ENCODE data around the gene IFNLR1. TPM values are rescaled to one million over a fixed set of nuclear protein-coding genes. Genes with fewer than 3 reads are reported as not detected.
A peak's percentile ranks its signal among the peaks of the same experiment; 100 is the strongest.

The IFNLR1 gene
- total and polyA plus RNA-seq, 2 donors (not counting 1 experiment from before 2014, with no cell fraction given), result under 0.01 to 0.02 TPM

DNA sequence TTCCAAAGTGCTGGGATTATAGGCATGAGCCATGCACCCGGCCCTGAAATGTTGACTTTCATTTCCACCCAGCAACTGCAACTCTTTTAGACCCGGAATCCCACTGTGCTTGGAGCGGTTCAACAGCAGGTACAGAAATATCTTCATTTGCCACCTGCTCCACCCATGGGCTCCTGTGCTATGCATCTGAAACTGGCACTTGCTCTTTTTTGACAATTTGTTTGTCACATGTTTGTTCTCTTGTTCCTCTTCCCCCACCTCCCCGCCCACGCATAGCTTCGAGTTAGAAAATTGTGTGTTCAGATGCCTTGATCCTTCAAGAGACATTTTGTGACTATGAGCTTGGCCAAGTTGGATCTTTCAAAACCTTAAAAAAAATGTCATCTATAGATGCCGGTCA, 2.4 kb upstream of the IFNLR1 start:
- Histone ChIP-seq H3K36me3 (ENCODE audit: control insufficient read depth, insufficient read depth, low read length) (no peaks in the 10 kb centered on the region), H3K79me2 (ENCODE audit: control insufficient read depth, insufficient read depth, low read length) (no peaks in the 10 kb centered on the region), H3K4me3 (replicated peaks in 1 of 4; ENCODE audit: control extremely low read depth in 1 of 4, insufficient read depth in 1 of 4, low read depth in 3 of 4, low read length in 4 of 4) (no peak overlapping the region), H3K9me3 (ENCODE audit: control insufficient read depth, insufficient read depth, low read depth, low read length) (no peaks in the 10 kb centered on the region), H3K4me2 (ENCODE audit: extremely low read depth, insufficient read depth, low read length) (no peak overlapping the region), H2AFZ (ENCODE audit: low read length) (no peak overlapping the region), H3K27ac (ENCODE audit: insufficient read depth, low read length) (no peak overlapping the region), H4K20me1 (ENCODE audit: control insufficient read depth, extremely low read depth, insufficient read depth, low read length) (no peaks in the 10 kb centered on the region), H3K4me1 (ENCODE audit: control insufficient read depth, extremely low read depth, insufficient read depth, low read length) (no peaks in the 10 kb centered on the region), H3K27me3 (ENCODE audit: control insufficient read depth, insufficient read depth, low read length) (peaks cover 20% of the 10 kb centered on the region), H3K9ac (ENCODE audit: insufficient read depth, low read length) (no peak overlapping the region)
- TF ChIP-seq, protein P1, sequence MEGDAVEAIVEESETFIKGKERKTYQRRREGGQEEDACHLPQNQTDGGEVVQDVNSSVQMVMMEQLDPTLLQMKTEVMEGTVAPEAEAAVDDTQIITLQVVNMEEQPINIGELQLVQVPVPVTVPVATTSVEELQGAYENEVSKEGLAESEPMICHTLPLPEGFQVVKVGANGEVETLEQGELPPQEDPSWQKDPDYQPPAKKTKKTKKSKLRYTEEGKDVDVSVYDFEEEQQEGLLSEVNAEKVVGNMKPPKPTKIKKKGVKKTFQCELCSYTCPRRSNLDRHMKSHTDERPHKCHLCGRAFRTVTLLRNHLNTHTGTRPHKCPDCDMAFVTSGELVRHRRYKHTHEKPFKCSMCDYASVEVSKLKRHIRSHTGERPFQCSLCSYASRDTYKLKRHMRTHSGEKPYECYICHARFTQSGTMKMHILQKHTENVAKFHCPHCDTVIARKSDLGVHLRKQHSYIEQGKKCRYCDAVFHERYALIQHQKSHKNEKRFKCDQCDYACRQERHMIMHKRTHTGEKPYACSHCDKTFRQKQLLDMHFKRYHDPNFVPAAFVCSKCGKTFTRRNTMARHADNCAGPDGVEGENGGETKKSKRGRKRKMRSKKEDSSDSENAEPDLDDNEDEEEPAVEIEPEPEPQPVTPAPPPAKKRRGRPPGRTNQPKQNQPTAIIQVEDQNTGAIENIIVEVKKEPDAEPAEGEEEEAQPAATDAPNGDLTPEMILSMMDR (conservative IDR thresholded peaks at IDR 0.05 in 1 of 2, IDR thresholded peaks at IDR 0.05 in 1 of 2; ENCODE audit: low read depth in 1 of 2, low read length in 2 of 2), result no peak
- no peak for TF ChIP-seq EZH2 (IDR thresholded peaks at IDR 0.05; ENCODE audit: low read length, missing control alignments)
- DNase-seq (ENCODE audit: low read depth in 2 of 2), result no peak

DNA sequence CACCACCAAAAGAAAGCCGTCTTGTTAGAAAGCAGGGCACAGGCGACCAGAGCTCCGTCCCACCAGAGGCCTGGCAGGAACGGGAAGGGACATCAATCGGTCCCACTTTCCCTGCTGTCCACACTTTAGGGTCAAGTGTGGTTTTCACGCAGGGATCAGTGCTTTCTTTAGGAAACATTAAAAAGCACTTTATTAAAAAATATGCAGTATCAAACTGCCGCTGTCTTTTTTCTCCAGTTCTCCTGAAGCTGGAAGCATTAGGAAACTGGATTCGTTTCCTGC, 437 bp downstream of the IFNLR1 start:
- DNase-seq (ENCODE audit: low read depth in 2 of 2), result no peak
- Histone ChIP-seq H3K4me1 (ENCODE audit: control insufficient read depth, extremely low read depth, insufficient read depth, low read length) (no peaks in the 10 kb centered on the region), H3K27me3 (ENCODE audit: control insufficient read depth, insufficient read depth, low read length) (peaks cover 23% of the 10 kb centered on the region), H2AFZ (ENCODE audit: low read length) (no peak overlapping the region), H3K36me3 (ENCODE audit: control insufficient read depth, insufficient read depth, low read length) (no peaks in the 10 kb centered on the region), H3K79me2 (ENCODE audit: control insufficient read depth, insufficient read depth, low read length) (no peaks in the 10 kb centered on the region), H3K4me3 (replicated peaks in 1 of 4; ENCODE audit: control extremely low read depth in 1 of 4, insufficient read depth in 1 of 4, low read depth in 3 of 4, low read length in 4 of 4) (peak overlapping the region in 2 of 4 experiments; percentile 17 to 49), H3K9me3 (ENCODE audit: control insufficient read depth, insufficient read depth, low read depth, low read length) (no peaks in the 10 kb centered on the region), H4K20me1 (ENCODE audit: control insufficient read depth, extremely low read depth, insufficient read depth, low read length) (no peaks in the 10 kb centered on the region), H3K27ac (ENCODE audit: insufficient read depth, low read length) (no peak overlapping the region), H3K4me2 (ENCODE audit: extremely low read depth, insufficient read depth, low read length) (peak overlapping the region; percentile 13), H3K9ac (ENCODE audit: insufficient read depth, low read length) (no peak overlapping the region)
- TF ChIP-seq EZH2 (IDR thresholded peaks at IDR 0.05; ENCODE audit: low read length, missing control alignments), result peak; percentile 57
- TF ChIP-seq, protein P1 (conservative IDR thresholded peaks at IDR 0.05 in 1 of 2, IDR thresholded peaks at IDR 0.05 in 1 of 2; ENCODE audit: low read depth in 1 of 2, low read length in 2 of 2), result no peak

DNA sequence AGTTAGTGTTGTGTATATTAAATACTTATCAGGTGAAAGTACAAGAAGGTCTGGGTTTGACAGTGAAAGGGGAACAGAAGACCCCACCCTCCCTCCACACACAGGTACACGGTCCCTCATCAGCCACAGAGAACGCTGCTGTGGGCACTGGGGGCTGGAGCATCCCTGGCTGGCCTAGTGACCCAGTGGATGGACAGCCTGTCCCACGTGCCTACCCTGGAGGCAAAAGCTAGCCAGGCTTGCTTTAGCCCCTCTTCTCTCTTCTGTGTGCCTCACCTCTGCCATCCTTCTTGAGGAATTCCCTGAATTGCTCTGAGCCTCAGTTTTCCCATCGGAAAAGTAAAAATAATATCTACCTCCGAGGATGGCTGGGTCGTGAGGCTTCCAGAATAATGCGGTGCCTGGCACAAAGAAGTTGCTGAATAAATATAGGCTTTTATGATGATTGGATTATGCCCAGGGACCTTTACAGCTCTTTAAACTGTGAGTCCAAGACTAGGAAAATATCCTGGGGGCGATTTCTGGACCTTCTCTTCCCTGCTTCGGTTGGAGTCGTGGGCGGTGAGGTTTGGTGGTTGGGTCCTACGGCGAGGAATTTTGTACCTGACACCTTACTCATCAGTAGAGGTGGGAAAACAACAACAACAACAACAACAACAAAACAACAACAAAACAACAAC, 918 bp downstream of the IFNLR1 start:
- DNase-seq (ENCODE audit: low read depth in 2 of 2), result no peak
- peaks cover 23% of the 10 kb centered on the region for H3K27me3 ChIP-seq (ENCODE audit: control insufficient read depth, insufficient read depth, low read length)
- no peak overlapping the region for H3K27ac ChIP-seq (ENCODE audit: insufficient read depth, low read length)
- no peak overlapping the region for H3K4me3 ChIP-seq (replicated peaks in 1 of 4; ENCODE audit: control extremely low read depth in 1 of 4, insufficient read depth in 1 of 4, low read depth in 3 of 4, low read length in 4 of 4)
- no peaks in the 10 kb centered on the region for H3K79me2 ChIP-seq (ENCODE audit: control insufficient read depth, insufficient read depth, low read length)
- no peak overlapping the region for H3K9ac ChIP-seq (ENCODE audit: insufficient read depth, low read length)
- H4K20me1 ChIP-seq (ENCODE audit: control insufficient read depth, extremely low read depth, insufficient read depth, low read length), result no peaks in the 10 kb centered on the region
- no peak overlapping the region for H3K4me2 ChIP-seq (ENCODE audit: extremely low read depth, insufficient read depth, low read length)
- H3K9me3 ChIP-seq (ENCODE audit: control insufficient read depth, insufficient read depth, low read depth, low read length), result no peaks in the 10 kb centered on the region
- TF ChIP-seq EZH2 (IDR thresholded peaks at IDR 0.05; ENCODE audit: low read length, missing control alignments), result no peak
- TF ChIP-seq, protein P1 (conservative IDR thresholded peaks at IDR 0.05 in 1 of 2, IDR thresholded peaks at IDR 0.05 in 1 of 2; ENCODE audit: low read depth in 1 of 2, low read length in 2 of 2), result no peak
- no peaks in the 10 kb centered on the region for H3K4me1 ChIP-seq (ENCODE audit: control insufficient read depth, extremely low read depth, insufficient read depth, low read length)
- no peak overlapping the region for H2AFZ ChIP-seq (ENCODE audit: low read length)
- H3K36me3 ChIP-seq (ENCODE audit: control insufficient read depth, insufficient read depth, low read length), result no peaks in the 10 kb centered on the region

All from fibroblast of lung (primary cell).